ENCODE data around the gene SORL1. TPM values are rescaled to one million over a fixed set of nuclear protein-coding genes. Genes with fewer than 3 reads are reported as not detected.
"Not testable (repeated sequence)": the region's sequence is repeated elsewhere in the genome, so short reads cannot be mapped to it uniquely, and the experiment has no call there.

Gene SORL1
- polyA plus RNA-seq, 10 donors, result 0.99 to 6.8 (median 2.4) TPM

GRCh38 chr11:121561716-121562115, 109.6 kb downstream of the SORL1 start:
- no peak for DNase-seq

- DNase-seq, result no peak
These were observed 110.9 kb downstream of the SORL1 start for GRCh38 chr11:121563003-121563402.

- DNase-seq, result no peak
These were observed 112.0 kb downstream of the SORL1 start for GRCh38 chr11:121563900-121564822.

- DNase-seq, result no peak
These were observed 113.0 kb downstream of the SORL1 start for GRCh38 chr11:121564948-121565684.

GRCh38 chr11:121566279-121567168, 114.4 kb downstream of the SORL1 start:
- no peak for DNase-seq

GRCh38 chr11:121567995-121568394, 115.9 kb downstream of the SORL1 start:
- DNase-seq, result no peak

GRCh38 chr11:121569332-121570299, 117.5 kb downstream of the SORL1 start:
- DNase-seq, result not testable (repeated sequence)

GRCh38 chr11:121570453-121570852, 118.3 kb downstream of the SORL1 start:
- no peak for DNase-seq

- DNase-seq, result no peak
These were observed 119.4 kb downstream of the SORL1 start for GRCh38 chr11:121571506-121571905.

GRCh38 chr11:121572571-121573059, 120.5 kb downstream of the SORL1 start:
- no peak for DNase-seq

GRCh38 chr11:121574801-121575200, 122.7 kb downstream of the SORL1 start:
- no peak for DNase-seq

GRCh38 chr11:121575250-121575962, 123.3 kb downstream of the SORL1 start:
- DNase-seq, result peak in 1 of 3 donors; percentile 33

GRCh38 chr11:121575963-121576290, 123.8 kb downstream of the SORL1 start:
- DNase-seq, result no peak

GRCh38 chr11:121576531-121576930, 124.4 kb downstream of the SORL1 start:
- DNase-seq, result no peak

- DNase-seq, result no peak
These were observed 125.2 kb downstream of the SORL1 start for GRCh38 chr11:121577106-121577848.

- peak in 1 of 3 donors; percentile 32 for DNase-seq
These were observed 126.3 kb downstream of the SORL1 start for GRCh38 chr11:121578251-121578976.

GRCh38 chr11:121580154-121580553, 128.0 kb downstream of the SORL1 start:
- no peak for DNase-seq

- DNase-seq, result no peak
These were observed 129.5 kb downstream of the SORL1 start for GRCh38 chr11:121581607-121582006.

All from muscle of back (tissue), 11 donors.